SJSA1 (cell line): Measurements from ENCODE around the gene TMEM156. TPM values are rescaled to one million over a fixed set of nuclear protein-coding genes. Genes with fewer than 3 reads are reported as not detected.
A peak's percentile ranks its signal among the peaks of the same experiment; 100 is the strongest.
"Not testable (repeated sequence)": the region's sequence is repeated elsewhere in the genome, so short reads cannot be mapped to it uniquely, and the experiment has no call there.

Experiments used
- DNase-seq, 2 experiments: peaks; one replicate each; pipeline ENCODE4 v3.0.0-alpha.2; 2015 to 2020; ENCODE audit warnings: low spot score in 2 of 2, low read depth in 1 of 2
- H3K27ac ChIP-seq: fragments of 250-450 bp; sonication (Bioruptor Pico); 2 replicates; pipeline ENCODE4 v1.5.1; 2020; ENCODE audit warnings: mild to moderate bottlenecking, moderate library complexity
- H3K27me3 ChIP-seq: fragments of 250-450 bp; sonication (Bioruptor Pico); replicated peaks from 2 replicates; pipeline ENCODE4 v1.5.1; 2020; ENCODE audit warnings: mild to moderate bottlenecking, moderate library complexity
- H3K36me3 ChIP-seq: fragments of 250-450 bp; sonication (Bioruptor Pico); 2 replicates; pipeline ENCODE4 v1.5.1; 2020; ENCODE audit warnings: mild to moderate bottlenecking
- H3K4me1 ChIP-seq: fragments of 250-450 bp; sonication (Bioruptor Pico); replicated peaks from 2 replicates; pipeline ENCODE4 v1.6.1; 2021; ENCODE audit warnings: mild to moderate bottlenecking
- H3K4me3 ChIP-seq: fragments of 250-450 bp; sonication (Bioruptor Pico); 2 replicates; pipeline ENCODE4 v1.5.1; 2020; ENCODE audit warnings: mild to moderate bottlenecking
- H3K9me3 ChIP-seq: fragments of 250-450 bp; sonication (Bioruptor Pico); replicated peaks from 2 replicates; pipeline ENCODE4 v1.5.1; 2020; ENCODE audit warnings: mild to moderate bottlenecking
- total RNA-seq: library from RNA; depleted of rRNA; stranded (reverse); fragments of >200 nt; shearing (Covaris generic); gene quantifications from 2 replicates; pipeline ENCODE4 v1.2.3, GENCODE V29; 2014

Gene TMEM156
- total RNA-seq, 1 experiment from 2014 or later, result 7.9 TPM

GRCh38 chr4:39036172-39036571 is 4.0 kb upstream of the TMEM156 start:
- no peak overlapping the region for H3K4me3 ChIP-seq
- H3K27me3 ChIP-seq, result no peaks in the 10 kb centered on the region
- H3K36me3 ChIP-seq, result no peaks in the 10 kb centered on the region
- H3K27ac ChIP-seq, result peak overlapping the region; percentile 99
- peaks cover 60% of the 10 kb centered on the region for H3K4me1 ChIP-seq
- H3K9me3 ChIP-seq, result no peaks in the 10 kb centered on the region
- peak; percentile 79 to 86 for DNase-seq

DNA sequence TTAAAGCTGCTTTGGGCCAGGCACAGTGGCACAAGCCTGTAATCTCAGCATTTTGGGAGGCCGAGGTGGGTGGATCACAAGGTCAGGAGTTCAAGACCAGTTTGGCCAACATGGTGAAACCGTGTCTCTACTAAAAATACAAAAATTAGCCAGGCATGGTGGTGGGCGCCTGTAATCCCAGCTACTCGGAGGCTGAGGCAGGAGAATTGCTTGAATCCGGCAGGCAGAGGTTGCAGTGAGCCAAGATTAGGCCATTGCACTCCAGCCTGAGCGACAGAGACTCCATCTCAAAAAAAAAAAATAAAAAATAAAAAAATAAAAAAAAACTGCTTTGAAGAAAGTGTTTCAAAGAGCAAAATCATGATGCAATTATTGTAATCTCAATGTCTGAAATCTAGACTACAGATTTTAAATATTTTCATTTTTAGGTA is 604 bp downstream of the TMEM156 start:
- not testable (repeated sequence) for H3K27me3 ChIP-seq, H3K36me3 ChIP-seq, DNase-seq, H3K9me3 ChIP-seq
- H3K4me3 ChIP-seq, result peak overlapping the region; percentile 29
- peaks cover 30% of the 10 kb centered on the region for H3K4me1 ChIP-seq
- peak overlapping the region; percentile 68 for H3K27ac ChIP-seq

DNA sequence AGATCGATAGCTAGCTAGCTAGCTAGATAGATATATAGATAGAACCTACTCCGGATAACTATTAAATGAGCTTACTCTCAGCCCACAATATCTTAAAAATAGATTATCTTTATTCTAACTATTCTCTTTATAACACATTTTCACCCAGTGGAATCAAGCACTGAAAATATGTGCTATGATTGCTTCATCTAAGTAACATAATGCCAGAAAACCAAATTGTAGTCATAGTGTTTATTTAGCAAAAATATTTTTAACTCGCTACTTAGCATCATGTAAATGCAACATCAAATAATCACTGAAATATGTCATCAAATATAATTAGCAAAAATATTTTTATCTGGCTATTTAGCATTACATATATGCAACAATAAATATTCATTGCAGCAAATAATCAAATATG is 1.5 kb downstream of the TMEM156 start:
- Histone ChIP-seq H3K36me3 (no peaks in the 10 kb centered on the region), H3K27me3 (no peaks in the 10 kb centered on the region), H3K9me3 (no peaks in the 10 kb centered on the region), H3K27ac (0 out of 2 replicates have a peak overlapping the region, but pooled peaks have one; percentile 26), H3K4me3 (peak overlapping the region; percentile 29), H3K4me1 (peaks cover 24% of the 10 kb centered on the region)
- no peak for DNase-seq

- no peaks in the 10 kb centered on the region for H3K27me3 ChIP-seq
- no peaks in the 10 kb centered on the region for H3K36me3 ChIP-seq
- no peak for DNase-seq
- peaks cover 22% of the 10 kb centered on the region for H3K4me1 ChIP-seq
- H3K4me3 ChIP-seq, result peak overlapping the region; percentile 29
- no peaks in the 10 kb centered on the region for H3K9me3 ChIP-seq
- H3K27ac ChIP-seq, result 0 out of 2 replicates have a peak overlapping the region, but pooled peaks have one; percentile 26
Observed at GRCh38 chr4:39029752-39030694, 2.2 kb downstream of the TMEM156 start.

DNA sequence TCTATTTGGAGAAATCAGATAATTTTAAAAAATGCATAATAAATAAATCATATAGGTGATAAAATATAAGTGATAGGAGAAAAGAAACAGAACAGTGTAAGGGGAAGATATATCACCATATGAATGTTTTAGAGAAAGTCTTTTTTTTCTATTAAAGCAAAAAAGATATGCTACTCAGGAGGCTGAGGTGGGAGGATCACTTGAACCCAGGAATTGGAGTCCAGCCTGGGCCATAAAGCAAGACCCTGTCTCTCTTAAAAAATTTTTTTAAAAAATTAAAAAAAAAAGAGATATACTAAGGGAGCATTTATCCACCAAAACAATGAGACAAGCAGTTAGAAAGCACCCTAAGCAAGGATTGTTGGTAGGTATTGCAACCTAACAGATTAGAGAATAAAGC is 6.1 kb downstream of the TMEM156 start:
- Histone ChIP-seq H3K27ac (peak overlapping the region; percentile 40), H3K4me1 (peaks cover 12% of the 10 kb centered on the region), H3K36me3 (no peaks in the 10 kb centered on the region), H3K4me3 (no peak overlapping the region), H3K27me3 (no peaks in the 10 kb centered on the region), H3K9me3 (no peaks in the 10 kb centered on the region)
- DNase-seq, result no peak

DNA sequence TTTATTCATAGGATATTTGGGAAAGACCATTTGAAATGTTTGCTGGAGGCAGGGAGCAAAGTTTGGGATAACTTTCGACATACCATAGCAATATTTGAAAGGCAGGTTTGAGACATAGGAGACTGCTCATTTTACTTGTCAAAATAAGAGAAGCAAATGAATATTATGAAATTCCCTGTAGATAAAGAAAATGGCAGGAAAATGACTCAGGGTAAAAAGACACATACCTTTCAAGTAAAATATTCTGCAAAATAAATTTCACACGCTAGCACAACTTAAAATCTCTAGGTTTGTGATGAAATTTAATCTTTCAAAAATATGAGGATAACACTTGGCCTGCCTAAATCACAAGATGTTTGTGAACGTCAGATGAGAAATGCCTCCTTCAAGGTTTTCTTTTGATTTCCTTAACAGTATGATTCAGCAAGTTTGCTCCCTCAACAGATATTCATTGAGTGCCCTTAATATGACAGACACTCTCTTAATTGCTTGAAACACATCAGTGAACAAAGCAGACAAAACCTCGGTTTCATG is 6.6 kb downstream of the TMEM156 start:
- Histone ChIP-seq H3K27me3 (no peaks in the 10 kb centered on the region), H3K4me3 (no peak overlapping the region), H3K36me3 (no peaks in the 10 kb centered on the region), H3K27ac (peak overlapping the region; percentile 40), H3K4me1 (peaks cover 12% of the 10 kb centered on the region), H3K9me3 (no peaks in the 10 kb centered on the region)
- no peak for DNase-seq

- no peaks in the 10 kb centered on the region for H3K36me3 ChIP-seq
Observed at GRCh38 chr4:39024311-39024865, 7.8 kb downstream of the TMEM156 start.

GRCh38 chr4:39023059-39023458 is 9.2 kb downstream of the TMEM156 start:
- H3K4me1 ChIP-seq, result peaks cover 12% of the 10 kb centered on the region
- H3K36me3 ChIP-seq, result no peaks in the 10 kb centered on the region
- H3K27ac ChIP-seq, result no peak overlapping the region
- no peak overlapping the region for H3K4me3 ChIP-seq
- no peaks in the 10 kb centered on the region for H3K9me3 ChIP-seq
- no peaks in the 10 kb centered on the region for H3K27me3 ChIP-seq
- DNase-seq, result no peak

More at GRCh38 chr4:39024311-39024865, 7.8 kb downstream of the TMEM156 start:
- peaks cover 12% of the 10 kb centered on the region for H3K4me1 ChIP-seq
- no peak for DNase-seq
- H3K4me3 ChIP-seq, result no peak overlapping the region
- H3K27me3 ChIP-seq, result no peaks in the 10 kb centered on the region
- no peak overlapping the region for H3K27ac ChIP-seq
- H3K9me3 ChIP-seq, result no peaks in the 10 kb centered on the region

- Histone ChIP-seq H3K36me3 (no peaks in the 10 kb centered on the region), H3K27ac (no peak overlapping the region), H3K27me3 (no peaks in the 10 kb centered on the region), H3K4me3 (no peak overlapping the region), H3K9me3 (no peaks in the 10 kb centered on the region), H3K4me1 (peaks cover 12% of the 10 kb centered on the region)
- DNase-seq, result no peak
Observed at GRCh38 chr4:39022241-39022640, 10.0 kb downstream of the TMEM156 start.

DNA sequence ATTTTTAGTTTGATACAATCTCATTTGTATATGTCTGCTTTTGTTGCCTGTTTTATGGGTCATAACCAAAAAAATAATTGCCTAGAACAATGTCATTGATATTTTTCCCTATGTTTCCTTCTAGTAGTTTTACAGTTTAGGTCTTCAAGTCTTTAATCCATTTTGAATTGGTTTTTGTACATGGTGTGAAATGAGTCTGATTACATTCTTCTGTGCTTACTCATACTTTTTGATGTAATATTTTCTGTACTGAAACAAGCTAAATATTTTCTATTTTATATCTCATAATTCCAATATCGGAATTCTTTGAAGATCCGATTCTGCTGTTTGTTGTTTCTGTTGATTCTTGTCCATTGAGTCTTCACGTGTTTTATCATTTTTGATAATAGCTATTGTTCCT is 10.6 kb downstream of the TMEM156 start:
- H3K36me3 ChIP-seq, result no peaks in the 10 kb centered on the region
- DNase-seq, result no peak
- H3K4me3 ChIP-seq, result no peak overlapping the region
- no peaks in the 10 kb centered on the region for H3K9me3 ChIP-seq
- no peaks in the 10 kb centered on the region for H3K27me3 ChIP-seq
- H3K27ac ChIP-seq, result no peak overlapping the region
- H3K4me1 ChIP-seq, result peaks cover 12% of the 10 kb centered on the region

DNA sequence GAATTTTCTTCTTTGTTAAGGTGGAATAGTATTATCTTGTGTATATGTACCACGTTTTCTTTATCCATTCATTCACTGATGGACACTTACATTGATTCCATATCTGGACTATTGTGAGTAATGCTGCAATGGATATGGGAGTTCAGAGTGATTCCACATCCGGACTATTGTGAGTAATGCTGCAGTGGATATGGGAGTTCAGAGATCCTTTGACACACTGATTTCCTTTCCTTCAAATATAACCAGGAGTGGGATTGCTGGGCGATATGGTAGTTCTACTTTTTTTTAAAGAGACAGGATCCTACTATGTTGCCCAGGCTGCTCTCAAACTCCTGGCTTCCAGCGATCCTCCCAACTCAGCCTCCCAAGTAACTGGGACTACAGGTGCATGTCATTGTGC is 12.1 kb downstream of the TMEM156 start:
- H3K4me1 ChIP-seq, result peaks cover 5% of the 10 kb centered on the region; the same call in 1 of the 2 replicates
- no peak for DNase-seq

DNA sequence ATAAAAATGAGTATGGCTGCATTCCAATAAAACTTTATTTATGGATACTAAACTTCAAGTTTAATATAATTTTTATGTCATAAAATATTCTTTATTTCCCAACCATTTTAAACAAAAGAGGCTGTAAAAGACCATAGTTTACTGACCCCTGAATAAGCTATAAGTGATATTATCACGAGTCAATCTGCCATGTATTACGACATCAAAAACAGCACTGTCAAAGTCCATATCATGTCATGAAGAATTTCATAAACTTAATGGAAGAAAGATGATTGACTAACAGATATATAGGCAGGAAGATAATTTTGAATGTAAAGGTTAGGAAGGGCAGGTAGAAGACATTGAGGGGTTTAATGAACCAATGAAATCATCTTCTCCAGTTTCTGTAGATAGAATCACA is 18.2 kb downstream of the TMEM156 start:
- H3K27ac ChIP-seq, result no peak overlapping the region
- no peaks in the 10 kb centered on the region for H3K4me1 ChIP-seq
- DNase-seq, result no peak
- no peak overlapping the region for H3K4me3 ChIP-seq
- H3K36me3 ChIP-seq, result no peaks in the 10 kb centered on the region
- no peaks in the 10 kb centered on the region for H3K9me3 ChIP-seq
- H3K27me3 ChIP-seq, result no peaks in the 10 kb centered on the region

More for the DNA sequence above, 12.1 kb downstream of the TMEM156 start:
- H3K27ac ChIP-seq, result no peak overlapping the region
- H3K9me3 ChIP-seq, result no peaks in the 10 kb centered on the region
- no peak overlapping the region for H3K4me3 ChIP-seq
- H3K27me3 ChIP-seq, result no peaks in the 10 kb centered on the region
- no peaks in the 10 kb centered on the region for H3K36me3 ChIP-seq

- no peaks in the 10 kb centered on the region for H3K27me3 ChIP-seq
- H3K4me3 ChIP-seq, result no peak overlapping the region
- no peak overlapping the region for H3K27ac ChIP-seq
- H3K4me1 ChIP-seq, result no peaks in the 10 kb centered on the region
- no peak for DNase-seq
- H3K36me3 ChIP-seq, result no peaks in the 10 kb centered on the region
- H3K9me3 ChIP-seq, result no peaks in the 10 kb centered on the region
Observed at GRCh38 chr4:39004758-39005157, 27.5 kb downstream of the TMEM156 start.

DNA sequence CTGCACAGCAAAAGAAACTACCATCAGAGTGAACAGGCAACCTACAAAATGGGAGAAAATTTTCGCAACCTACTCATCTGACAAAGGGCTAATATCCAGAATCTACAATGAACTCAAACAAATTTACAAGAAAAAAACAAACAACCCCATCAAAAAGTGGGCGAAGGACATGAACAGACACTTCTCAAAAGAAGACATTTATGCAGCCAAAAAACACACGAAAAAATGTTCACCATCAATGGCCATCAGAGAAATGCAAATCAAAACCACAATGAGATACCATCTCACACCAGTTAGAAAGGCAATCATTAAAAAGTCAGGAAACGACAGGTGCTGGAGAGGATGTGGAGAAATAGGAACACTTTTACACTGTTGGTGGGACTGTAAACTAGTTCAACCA is 30.2 kb downstream of the TMEM156 start:
- not testable (repeated sequence) for H3K4me1 ChIP-seq, H3K9me3 ChIP-seq, H3K27me3 ChIP-seq, DNase-seq, H3K36me3 ChIP-seq, H3K4me3 ChIP-seq, H3K27ac ChIP-seq
